Breast epithelium (tissue), 4 donors: ENCODE results near the gene CNTN6. TPM values are rescaled to one million over a fixed set of nuclear protein-coding genes. Genes with fewer than 3 reads are reported as not detected.

Experiments used
- DNase-seq, 2 donors: peaks; one replicate each; pipeline ENCODE4 v3.0.0-alpha.2; 2019; ENCODE audit warnings: low spot score in 2 of 2
- H3K27ac ChIP-seq, 2 donors: fragments of 200-600 bp; sonication (generic) in 1 of 2; one replicate each; pipeline ENCODE4 v1.5.1; 2016 to 2019; ENCODE audit warnings: mild to moderate bottlenecking in 1 of 2
- H3K27me3 ChIP-seq, 2 donors: fragments of 200-600 bp; sonication (generic) in 1 of 2; one replicate each; pipeline versions ENCODE4 v1.5.1 to v1.6.0; 2017 to 2019; ENCODE audit warnings: control low read depth in 1 of 2, mild to moderate bottlenecking in 1 of 2
- H3K36me3 ChIP-seq: fragments of 200-600 bp; one replicate; pipeline ENCODE4 v1.5.1; 2019
- H3K4me1 ChIP-seq, 2 donors: fragments of 200-600 bp; sonication (generic); one replicate each; pipeline ENCODE4 v1.5.1; 2016 to 2019; ENCODE audit warnings: control low read depth in 1 of 2
- H3K4me3 ChIP-seq, 3 donors: fragments of 200-600 bp; sonication (generic); 1 replicate in 2 of 3; 2 replicates in 1 of 3; pipeline ENCODE4 v1.5.1; 2016 to 2019; ENCODE audit warnings: mild to moderate bottlenecking in 3 of 3, moderate library complexity in 2 of 3
- H3K9me3 ChIP-seq, 2 donors: fragments of 200-600 bp; sonication (generic) in 1 of 2; one replicate each; pipeline ENCODE4 v1.5.1; 2016 to 2019; ENCODE audit warnings: control low read depth in 1 of 2
- CTCF ChIP-seq, 3 donors: fragments of 450-650 bp; IDR thresholded peaks; one replicate each; pipeline ENCODE4 v1.5.1; 2016 to 2017; ENCODE audit warnings: antibody characterized with exemption in 3 of 3, mild to moderate bottlenecking in 3 of 3, moderate library complexity in 3 of 3
- POLR2A ChIP-seq: fragments of 450-650 bp; IDR thresholded peaks from one replicate; pipeline ENCODE4 v1.6.1; 2016; ENCODE audit warnings: antibody characterized with exemption, mild to moderate bottlenecking, moderate library complexity
- POLR2AphosphoS5 ChIP-seq, 3 donors: sonication (generic); formaldehyde crosslinking; IDR thresholded peaks; one replicate each; pipeline ENCODE4 v1.6.1; 2017; ENCODE audit warnings: antibody characterized with exemption in 3 of 3
- intact Hi-C: fragments of 100-400 bp; cut with DNase I; formaldehyde crosslinking; loops from one replicate; pipeline ENCODE4 v1.15.1; 2023; ENCODE audit warnings: low total_unique reads
- total RNA-seq, 3 donors: library from RNA; depleted of rRNA; stranded (reverse); fragments of >200 nt; gene quantifications; one replicate each; pipeline ENCODE4 v1.1.0, GENCODE V29; 2016

Gene CNTN6
- total RNA-seq, 3 donors from 2014 or later = under 0.01 to 0.15 TPM; not detected in 1

GRCh38 chr3:1232276-1232675 lies 139.5 kb downstream of the CNTN6 start:
- Histone ChIP-seq H3K27ac (no peak overlapping the region), H3K36me3 (no peaks in the 10 kb centered on the region), H3K4me1 (no peaks in the 10 kb centered on the region), H3K9me3 (no peaks in the 10 kb centered on the region), H3K27me3 (no peaks in the 10 kb centered on the region), H3K4me3 (no peak overlapping the region)
- TF ChIP-seq CTCF (IDR thresholded peaks at IDR 0.05) = no peak
- no peak for DNase-seq
- intact Hi-C loops = no loop called here

GRCh38 chr3:1235526-1236120 lies 142.8 kb downstream of the CNTN6 start:
- intact Hi-C loops = no loop called here
- no peak for DNase-seq
- no peak overlapping the region for H3K4me3 ChIP-seq
- no peaks in the 10 kb centered on the region for H3K27me3 ChIP-seq
- no peak overlapping the region for H3K27ac ChIP-seq
- H3K9me3 ChIP-seq = no peaks in the 10 kb centered on the region
- TF ChIP-seq CTCF (IDR thresholded peaks at IDR 0.05) (no peak), POLR2A (no peak)
- H3K4me1 ChIP-seq = no peaks in the 10 kb centered on the region
- no peaks in the 10 kb centered on the region for H3K36me3 ChIP-seq

- Histone ChIP-seq H3K4me1 (no peaks in the 10 kb centered on the region), H3K36me3 (no peaks in the 10 kb centered on the region), H3K27ac (peak overlapping the region in 1 of 2 donors; percentile 52), H3K4me3 (no peak overlapping the region), H3K9me3 (no peaks in the 10 kb centered on the region), H3K27me3 (no peaks in the 10 kb centered on the region)
- TF ChIP-seq CTCF (IDR thresholded peaks at IDR 0.05) (no peak), POLR2A (no peak), POLR2AphosphoS5 (IDR thresholded peaks at IDR 0.05) (no peak)
- intact Hi-C loops = no loop called here
- DNase-seq = no peak
These were observed 158.6 kb downstream of the CNTN6 start for GRCh38 chr3:1251282-1252060.

GRCh38 chr3:1252061-1252430 lies 159.2 kb downstream of the CNTN6 start:
- H3K36me3 ChIP-seq = no peaks in the 10 kb centered on the region
- peak overlapping the region in 1 of 2 donors; percentile 52 for H3K27ac ChIP-seq
- intact Hi-C loops = no loop called here
- no peak overlapping the region for H3K4me3 ChIP-seq
- no peaks in the 10 kb centered on the region for H3K4me1 ChIP-seq
- H3K9me3 ChIP-seq = no peaks in the 10 kb centered on the region
- TF ChIP-seq POLR2A = no peak
- TF ChIP-seq POLR2AphosphoS5 (IDR thresholded peaks at IDR 0.05) = no peak
- TF ChIP-seq CTCF (IDR thresholded peaks at IDR 0.05) = no peak
- DNase-seq = no peak
- no peaks in the 10 kb centered on the region for H3K27me3 ChIP-seq

- no peaks in the 10 kb centered on the region for H3K27me3 ChIP-seq
- H3K9me3 ChIP-seq = no peaks in the 10 kb centered on the region
- H3K4me1 ChIP-seq = no peaks in the 10 kb centered on the region
- no peak overlapping the region for H3K4me3 ChIP-seq
- intact Hi-C loops = no loop called here
- no peak overlapping the region for H3K27ac ChIP-seq
- DNase-seq = no peak
- H3K36me3 ChIP-seq = no peaks in the 10 kb centered on the region
- TF ChIP-seq POLR2A = no peak
These were observed 169.4 kb downstream of the CNTN6 start for GRCh38 chr3:1262246-1262645.
